ENCODE measurements around the gene ASPSCR1.

GRCh38 chr17:81927653-81928543, 49.5 kb upstream of the ASPSCR1 start, which contains the start of gene MAFG:
- TF ChIP-seq SPI1 (IDR thresholded peaks at IDR 0.05; ENCODE audit: low read depth, low read length) (0 out of 2 replicates have a peak, but pooled peaks have one; percentile 14), POLR2AphosphoS5 (IDR thresholded peaks at IDR 0.05; ENCODE audit: low read depth, low read length) (no peak), POLR2A (IDR thresholded peaks at IDR 0.05; ENCODE audit: low read depth, low read length) (no peak), POU2F2 (IDR thresholded peaks at IDR 0.05; ENCODE audit: low read depth, low read length) (no peak), TAF1 (IDR thresholded peaks at IDR 0.05; ENCODE audit: low read depth, low read length) (no peak)

Measured in GM12891 (cell line).